HG03025 (cell line): Measurements from ENCODE around the gene OVCH2.

ENCODE experiments used
- ATAC-seq: cut with Tn5 transposase; IDR thresholded peaks from one replicate; pipeline ENCODE4 v1.9.1; 2021; ENCODE audit warnings: mild to moderate bottlenecking, moderate library complexity; ENCODE audit not compliant: unreplicated experiment, low FRiP score

Gene OVCH2

DNA sequence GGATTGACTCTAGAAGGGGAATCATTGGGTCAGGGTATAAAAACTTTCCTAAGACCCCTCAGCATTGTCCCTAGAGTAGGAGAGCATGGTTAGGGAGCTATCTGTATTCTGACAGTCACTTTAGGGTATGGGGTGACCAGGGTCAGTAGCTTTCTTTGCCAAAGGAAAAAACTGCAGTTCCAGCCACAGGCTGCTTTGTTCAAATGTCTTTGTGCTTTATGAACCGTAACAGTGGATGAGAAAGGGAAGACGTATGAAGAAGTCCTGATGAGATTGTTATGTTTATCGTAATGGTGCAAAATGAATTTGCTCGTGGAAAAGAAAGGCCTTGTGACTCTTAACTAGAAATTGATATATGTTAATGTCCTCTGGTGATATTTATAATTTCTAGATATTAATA lies 63.0 kb downstream of the OVCH2 start:
- no peak for ATAC-seq

DNA sequence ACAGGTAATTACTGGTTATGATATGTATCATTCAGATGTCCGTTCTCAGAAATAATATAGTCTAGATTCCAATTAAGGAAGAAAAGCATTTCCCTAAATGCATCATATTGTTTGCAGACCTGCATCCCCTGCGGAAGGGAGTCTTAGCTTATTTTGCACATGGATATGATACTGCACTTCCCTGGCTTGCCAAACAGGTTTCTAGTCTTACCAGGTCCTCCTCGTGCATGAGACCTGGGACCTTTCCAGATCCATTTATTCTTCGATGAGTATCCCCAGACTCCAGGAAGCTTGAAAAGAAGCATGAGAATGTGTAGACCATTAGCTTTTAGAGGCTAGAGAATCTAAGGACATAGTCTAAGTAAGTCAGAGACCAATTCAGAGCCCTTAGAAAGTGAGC lies 63.5 kb downstream of the OVCH2 start:
- no peak for ATAC-seq

DNA sequence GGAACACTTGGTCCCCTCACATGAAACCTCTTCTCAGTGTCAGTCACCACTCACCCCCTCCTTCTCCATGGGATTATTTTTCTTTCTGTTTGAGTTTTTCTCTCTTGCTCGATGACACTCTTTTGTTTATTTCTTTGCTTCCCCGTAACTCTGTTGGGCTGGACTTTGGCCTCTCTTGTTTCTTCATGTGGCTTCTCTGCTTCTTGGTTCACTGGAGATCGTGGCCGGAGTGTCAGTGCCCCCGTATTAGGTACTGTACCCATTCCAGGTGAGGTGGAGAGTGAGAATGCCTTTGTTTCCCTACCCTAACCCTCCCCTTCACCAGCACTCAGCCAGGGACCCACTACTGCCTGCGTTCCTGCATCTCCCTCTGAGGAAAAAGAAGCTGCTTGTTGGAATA lies 65.5 kb downstream of the OVCH2 start:
- no peak for ATAC-seq

- ATAC-seq = no peak
Measured at GRCh38 chr11:7639643-7640025, 66.6 kb downstream of the OVCH2 start.
